H1 (cell line): Measurements from ENCODE around the gene CEND1. TPM values are rescaled to one million over a fixed set of nuclear protein-coding genes. Genes with fewer than 3 reads are reported as not detected.

ENCODE experiments used
- CTCF ChIA-PET: fragments of 300-600 bp; sonication (Branson Sonifier 250); formaldehyde crosslinking; loops from one replicate; lab custom pipeline; 2021; ENCODE audit not compliant: partially characterized antibody; lab: Charles Lee
- POLR2A ChIA-PET: fragments of 300-600 bp; sonication (Branson Sonifier 250); formaldehyde crosslinking; loops from one replicate; lab custom pipeline; 2021; ENCODE audit warnings: inconsistent platforms; ENCODE audit not compliant: partially characterized antibody; lab: Charles Lee
- DNase-seq, 2 experiments: peaks; one replicate each; pipeline versions ENCODE4 v3.0.0 to v3.0.0-alpha.2; 2010 to 2022; ENCODE audit warnings: low spot score in 2 of 2, low read depth in 1 of 2, mixed read lengths in 1 of 2
- FAIRE-seq: peaks from 2 replicates; lab custom pipeline; 2011; peaks lifted over from hg19 to GRCh38; lab: Jason Lieb, UNC
- H2AFZ ChIP-seq: 2 replicates; pipeline ENCODE4 v1.8.1; 2012; ENCODE audit warnings: low read length, inconsistent platforms
- H2AK5ac ChIP-seq: 2 replicates; pipeline ENCODE4 v1.6.1; 2013; ENCODE audit warnings: low read depth, low read length
- H2BK120ac ChIP-seq: replicated peaks from 2 replicates; pipeline ENCODE3; 2013; ENCODE audit warnings: low read depth, low read length, inconsistent platforms
- H2BK12ac ChIP-seq: 2 replicates; pipeline ENCODE4 v1.6.1; 2013; ENCODE audit warnings: low read depth, low read length
- H2BK15ac ChIP-seq: 2 replicates; pipeline ENCODE4 v1.6.1; 2013; ENCODE audit warnings: low read length
- H2BK20ac ChIP-seq: 2 replicates; pipeline ENCODE4 v1.6.1; 2013; ENCODE audit warnings: low read length
- H2BK5ac ChIP-seq: 2 replicates; pipeline ENCODE4 v1.6.1; 2013; ENCODE audit warnings: low read depth, low read length
- H3K14ac ChIP-seq: 2 replicates; pipeline ENCODE4 v1.6.1; 2013; ENCODE audit warnings: inconsistent platforms; ENCODE audit not compliant: insufficient read length
- H3K18ac ChIP-seq: 2 replicates; pipeline ENCODE4 v1.6.1; 2013; ENCODE audit warnings: low read length; ENCODE audit errors: extremely low read depth
- H3K23ac ChIP-seq: 2 replicates; pipeline ENCODE4 v1.6.1; 2013; ENCODE audit warnings: inconsistent platforms; ENCODE audit not compliant: insufficient read length
- H3K23me2 ChIP-seq: 2 replicates; pipeline ENCODE4 v1.6.1; 2013; ENCODE audit warnings: low read depth, low read length
- H3K27ac ChIP-seq: 2 replicates; pipeline ENCODE4 v1.6.1; 2011; ENCODE audit warnings: low read depth, low read length, inconsistent platforms
- H3K27me3 ChIP-seq, 4 experiments: replicated peaks in 1 of 4; 1 replicate in 1 of 4; 2 replicates in 3 of 4; pipeline versions ENCODE4 v1.6.1 to v1.8.1; 2011 to 2013; ENCODE audit warnings: low read length in 3 of 4, mild to moderate bottlenecking in 3 of 4, inconsistent platforms in 2 of 4, mixed read lengths in 2 of 4, moderate library complexity in 1 of 4; ENCODE audit not compliant: control insufficient read depth in 3 of 4, insufficient read depth in 3 of 4; ENCODE audit errors: extremely low read depth in 1 of 4
- H3K36me3 ChIP-seq, 4 experiments: 2 replicates each; pipeline versions ENCODE4 v1.6.1 to v1.8.1; 2011 to 2013; ENCODE audit warnings: mild to moderate bottlenecking in 4 of 4, low read length in 3 of 4, moderate library complexity in 2 of 4, control low read depth in 1 of 4, inconsistent platforms in 1 of 4; ENCODE audit not compliant: insufficient read depth in 4 of 4, control insufficient read depth in 2 of 4
- H3K4ac ChIP-seq: replicated peaks from 2 replicates; pipeline ENCODE3; 2013; ENCODE audit warnings: low read length, low read depth, mixed read lengths, inconsistent platforms; ENCODE audit not compliant: insufficient read length
- H3K4me1 ChIP-seq, 4 experiments: replicated peaks in 1 of 4; 1 replicate in 1 of 4; 2 replicates in 3 of 4; pipeline versions ENCODE4 v1.6.1 to v1.8.1; 2011 to 2013; ENCODE audit warnings: low read length in 3 of 4, inconsistent platforms in 2 of 4, mixed read lengths in 1 of 4; ENCODE audit not compliant: insufficient read depth in 4 of 4, control insufficient read depth in 3 of 4
- H3K4me2 ChIP-seq, 2 experiments: 2 replicates each; pipeline versions ENCODE4 v1.6.1 to v1.8.1; 2011 to 2013; ENCODE audit warnings: low read depth in 2 of 2, low read length in 2 of 2, control low read depth in 1 of 2, inconsistent platforms in 1 of 2, mild to moderate bottlenecking in 1 of 2; ENCODE audit not compliant: insufficient read depth in 1 of 2
- H3K4me3 ChIP-seq, 4 experiments: fragments of 200-600, 300-600 bp in 1 of 4; sonication (generic), shearing (Covaris generic), sonication (Bioruptor Twin) in 1 of 4; 2 replicates each; pipeline versions ENCODE4 v1.5.1 to v1.8.1; 2011 to 2016; ENCODE audit warnings: low read length in 4 of 4, low read depth in 3 of 4, control low read depth in 2 of 4, inconsistent platforms in 2 of 4, mild to moderate bottlenecking in 2 of 4, mixed read lengths in 1 of 4, moderate library complexity in 1 of 4; ENCODE audit not compliant: insufficient read depth in 2 of 4; ENCODE audit errors: extremely low read depth in 1 of 4
- H3K56ac ChIP-seq: replicated peaks from 2 replicates; pipeline ENCODE3; 2013; ENCODE audit warnings: low read depth, mild to moderate bottlenecking, mixed read lengths, low read length, inconsistent platforms; ENCODE audit not compliant: insufficient read length
- H3K79me1 ChIP-seq: 2 replicates; pipeline ENCODE4 v1.6.1; 2013; ENCODE audit warnings: low read depth, low read length, control low read depth
- H3K79me2 ChIP-seq, 2 experiments: 2 replicates each; pipeline versions ENCODE4 v1.6.1 to v1.8.1; 2012 to 2013; ENCODE audit warnings: low read length in 2 of 2, mild to moderate bottlenecking in 2 of 2, inconsistent platforms in 1 of 2; ENCODE audit not compliant: insufficient read depth in 2 of 2, control insufficient read depth in 1 of 2
- H3K9ac ChIP-seq, 4 experiments: replicated peaks in 1 of 4; 1 replicate in 1 of 4; 2 replicates in 3 of 4; pipeline versions ENCODE4 v1.6.1 to v1.8.1; 2011 to 2013; ENCODE audit warnings: low read depth in 3 of 4, low read length in 3 of 4, control low read depth in 2 of 4, mild to moderate bottlenecking in 2 of 4, moderate library complexity in 2 of 4, inconsistent platforms in 1 of 4; ENCODE audit errors: extremely low read depth in 1 of 4
- H3K9me3 ChIP-seq, 2 experiments: 2 replicates each; pipeline versions ENCODE4 v1.6.1 to v1.8.1; 2012 to 2013; ENCODE audit warnings: mild to moderate bottlenecking in 2 of 2, moderate library complexity in 2 of 2, control low read depth in 1 of 2, inconsistent platforms in 1 of 2, low read depth in 1 of 2, low read length in 1 of 2, mixed read lengths in 1 of 2; ENCODE audit not compliant: insufficient read depth in 2 of 2
- H4K20me1 ChIP-seq, 2 experiments: replicated peaks in 1 of 2; 2 replicates each; pipeline versions ENCODE3 to v1.8.1; 2011 to 2013; ENCODE audit warnings: inconsistent platforms in 2 of 2, low read length in 2 of 2, mild to moderate bottlenecking in 1 of 2; ENCODE audit not compliant: insufficient read depth in 2 of 2, control insufficient read depth in 1 of 2
- H4K5ac ChIP-seq: 2 replicates; pipeline ENCODE4 v1.6.1; 2013; ENCODE audit warnings: low read length, low read depth, mixed read lengths, inconsistent platforms; ENCODE audit not compliant: insufficient read length
- H4K8ac ChIP-seq: 2 replicates; pipeline ENCODE4 v1.8.0; 2013; ENCODE audit warnings: mild to moderate bottlenecking, moderate library complexity, low read length, inconsistent platforms; ENCODE audit not compliant: insufficient read depth; ENCODE audit errors: extremely low read depth
- H4K91ac ChIP-seq: replicated peaks from 2 replicates; pipeline ENCODE3; 2013; ENCODE audit warnings: low read length, mixed read lengths, inconsistent platforms; ENCODE audit not compliant: insufficient read length
- POLR2A ChIP-seq, 2 experiments: IDR thresholded peaks; 1 replicate in 1 of 2; 2 replicates in 1 of 2; pipeline ENCODE4 v1.6.1; 2011; ENCODE audit warnings: low read depth in 2 of 2, low read length in 2 of 2, mild to moderate bottlenecking in 2 of 2; ENCODE audit errors: control extremely low read depth in 1 of 2
- POLR2AphosphoS5 ChIP-seq: IDR thresholded peaks from 2 replicates; pipeline ENCODE4 v1.6.1; 2011; ENCODE audit warnings: low read depth, low read length
- SP2 ChIP-seq: IDR thresholded peaks from 2 replicates; pipeline ENCODE4 v1.6.1; 2012; ENCODE audit warnings: mild to moderate bottlenecking, low read length, inconsistent platforms
- WGBS, 2 experiments: shearing (Covaris generic) in 1 of 2; methylation state at CpG; one replicate each; pipeline versions ENCODE4 v1.1.6 to v1.1.7; 2013 to 2015; ENCODE audit warnings: low lambda C conversion rate in 2 of 2, mixed read lengths in 2 of 2, inconsistent platforms in 1 of 2, low coverage in 1 of 2, missing lambda C conversion rate in 1 of 2; ENCODE audit not compliant: insufficient replicate concordance in 2 of 2, insufficient coverage in 1 of 2, insufficient read length in 1 of 2; ENCODE audit errors: extremely low coverage in 1 of 2, missing lambda C conversion rate in 1 of 2; 5-methylcytosine and 5-hydroxymethylcytosine counted together
- polyA plus RNA-seq, 7 experiments: library from polyadenylated mRNA; depleted of rRNA in 3 of 7; stranded (reverse) in 5 of 7; unstranded in 2 of 7; fragments of >200 nt in 5 of 7; fragments of 200-250 nt in 2 of 7; gene quantifications; 1 replicate in 5 of 7; 2 replicates in 1 of 7; 4 replicates in 1 of 7; pipeline versions ENCODE4 v1.2.1 to v1.2.3, GENCODE V29; 2011 to 2013; ENCODE audit warnings: missing spikeins in 2 of 7, mixed read lengths in 2 of 7
- total RNA-seq: library from RNA; stranded (reverse); fragmentation: NEBNext Ultra II Directional; extraction: Animal tissue kit (Norgen Biotek cat#: 25700); gene quantifications from 2 replicates; pipeline ENCODE4 v1.2.1, GENCODE V29; 2021
- TF ChIP-seq, protein P1 (sequence below): IDR thresholded peaks from 2 replicates; pipeline ENCODE4 v1.6.1; 2012; ENCODE audit warnings: low read length, inconsistent platforms
- TF ChIP-seq, protein P2 (sequence below): IDR thresholded peaks from 2 replicates; pipeline ENCODE4 v1.6.1; 2011; ENCODE audit warnings: low read length, improper control_type of control experiment

The CEND1 gene
- total and polyA plus RNA-seq, 2 of the 8 experiments (the other 6 are each of a cell fraction or from before 2014, with no cell fraction given), result 0.82 to 5.0 TPM

DNA sequence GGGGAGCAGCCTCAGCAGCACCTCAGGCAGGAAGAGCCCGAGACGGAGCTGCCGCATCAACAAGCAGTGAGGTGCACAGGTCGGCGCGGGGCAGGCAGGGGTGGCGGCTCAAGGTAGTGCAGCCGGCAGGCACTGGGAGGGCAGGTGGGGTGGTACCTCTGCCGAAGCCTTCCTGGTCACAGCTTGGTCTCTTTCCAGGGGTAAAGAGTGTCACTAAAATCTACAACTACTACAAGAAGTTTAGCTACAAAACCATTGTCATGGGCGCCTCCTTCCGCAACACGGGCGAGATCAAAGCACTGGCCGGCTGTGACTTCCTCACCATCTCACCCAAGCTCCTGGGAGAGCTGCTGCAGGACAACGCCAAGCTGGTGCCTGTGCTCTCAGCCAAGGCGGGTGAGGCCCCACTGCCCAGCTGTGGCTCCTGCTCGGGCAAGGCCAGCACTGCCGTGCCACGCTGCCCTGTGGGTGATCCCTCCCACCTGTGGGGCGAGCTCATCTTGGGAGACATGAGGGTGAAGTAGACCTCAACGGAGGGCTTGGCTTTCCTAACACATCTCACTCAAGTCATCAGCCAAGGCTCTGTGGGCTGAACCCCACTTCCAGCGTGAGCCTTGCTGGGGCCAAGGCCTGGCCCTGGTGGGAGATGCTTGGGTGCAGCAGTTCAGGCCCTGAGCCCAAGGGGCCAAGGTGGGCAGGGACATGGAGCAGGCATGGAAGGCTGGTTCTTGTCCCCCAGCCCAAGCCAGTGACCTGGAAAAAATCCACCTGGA, 26.2 kb downstream of the CEND1 start:
- no peak overlapping the region for H4K5ac ChIP-seq
- H4K20me1 ChIP-seq, result peaks cover 13 to 34% of the 10 kb centered on the region in 2 experiments
- no peak overlapping the region for H3K4me3 ChIP-seq
- H3K36me3 ChIP-seq, result peaks cover 32 to 65% (median 38%) of the 10 kb centered on the region in 4 experiments
- H3K18ac ChIP-seq, result no peak overlapping the region; the same call in 1 of the 2 replicates
- no peaks in the 10 kb centered on the region for H3K23me2 ChIP-seq
- no peaks in the 10 kb centered on the region for H3K9me3 ChIP-seq
- no peak overlapping the region for H2AK5ac ChIP-seq
- H2BK5ac ChIP-seq, result peak overlapping the region; percentile 77; the same call in 1 of the 2 replicates
- peak overlapping the region; percentile 69 for H4K8ac ChIP-seq
- TF ChIP-seq, protein P1, sequence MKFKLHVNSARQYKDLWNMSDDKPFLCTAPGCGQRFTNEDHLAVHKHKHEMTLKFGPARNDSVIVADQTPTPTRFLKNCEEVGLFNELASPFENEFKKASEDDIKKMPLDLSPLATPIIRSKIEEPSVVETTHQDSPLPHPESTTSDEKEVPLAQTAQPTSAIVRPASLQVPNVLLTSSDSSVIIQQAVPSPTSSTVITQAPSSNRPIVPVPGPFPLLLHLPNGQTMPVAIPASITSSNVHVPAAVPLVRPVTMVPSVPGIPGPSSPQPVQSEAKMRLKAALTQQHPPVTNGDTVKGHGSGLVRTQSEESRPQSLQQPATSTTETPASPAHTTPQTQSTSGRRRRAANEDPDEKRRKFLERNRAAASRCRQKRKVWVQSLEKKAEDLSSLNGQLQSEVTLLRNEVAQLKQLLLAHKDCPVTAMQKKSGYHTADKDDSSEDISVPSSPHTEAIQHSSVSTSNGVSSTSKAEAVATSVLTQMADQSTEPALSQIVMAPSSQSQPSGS, result no peak
- TF ChIP-seq SP2 (no peak), POLR2AphosphoS5 (0 out of 2 replicates have a peak, but pooled peaks have one; percentile 54), POLR2A (IDR thresholded peaks at IDR 0.05; ENCODE audit: control extremely low read depth in 1 of 2, low read depth in 2 of 2, low read length in 2 of 2) (peak in 1 of 2 experiments; percentile 46; a peak in 1 of 3 replicates)
- TF ChIP-seq, protein P2, sequence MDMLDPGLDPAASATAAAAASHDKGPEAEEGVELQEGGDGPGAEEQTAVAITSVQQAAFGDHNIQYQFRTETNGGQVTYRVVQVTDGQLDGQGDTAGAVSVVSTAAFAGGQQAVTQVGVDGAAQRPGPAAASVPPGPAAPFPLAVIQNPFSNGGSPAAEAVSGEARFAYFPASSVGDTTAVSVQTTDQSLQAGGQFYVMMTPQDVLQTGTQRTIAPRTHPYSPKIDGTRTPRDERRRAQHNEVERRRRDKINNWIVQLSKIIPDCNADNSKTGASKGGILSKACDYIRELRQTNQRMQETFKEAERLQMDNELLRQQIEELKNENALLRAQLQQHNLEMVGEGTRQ, result no peak
- no peaks in the 10 kb centered on the region for H3K27me3 ChIP-seq
- H4K91ac ChIP-seq, result no peak overlapping the region
- no peak overlapping the region for H3K23ac ChIP-seq
- H2BK20ac ChIP-seq, result no peak overlapping the region; the same call in 1 of the 2 replicates
- DNase-seq, result no peak
- H3K79me2 ChIP-seq, result no peaks in the 10 kb centered on the region
- H2BK12ac ChIP-seq, result no peak overlapping the region
- FAIRE-seq, result no peak
- H3K4me1 ChIP-seq, result peaks cover 0 to 12% (median 7%) of the 10 kb centered on the region in 4 experiments; a peak in 6 of 7 replicates
- H3K4ac ChIP-seq, result no peak overlapping the region
- H2AFZ ChIP-seq, result no peak overlapping the region
- ChIA-PET POLR2A (interaction anchor here (0.7 to 35.3 kb wide), 20 partner anchors 3 to 314 kb away, joined by 3 to 636 read pairs (median 4); partner anchors contain the start of genes CDHR5, CEND1, DEAF1 and GATD1), CTCF (interaction anchor here (0.8 to 26.9 kb wide), 19 partner anchors 8 to 219 kb away, joined by 3 to 395 read pairs (median 4); partner anchors contain the start of gene TALDO1)
- H3K14ac ChIP-seq, result no peak overlapping the region
- 94% methylated on average over 22 of the region's 22 CpGs; no CpG with 5 or more reads in 1 of the 2 experiments for WGBS, 2 experiments
- no peak overlapping the region for H2BK120ac ChIP-seq
- no peak overlapping the region for H3K9ac ChIP-seq
- no peak overlapping the region for H2BK15ac ChIP-seq
- no peak overlapping the region for H3K4me2 ChIP-seq
- H3K27ac ChIP-seq, result peak overlapping the region; percentile 55; the same call in 1 of the 2 replicates
- peaks cover 7% of the 10 kb centered on the region; the same call in 1 of the 2 replicates for H3K79me1 ChIP-seq
- H3K56ac ChIP-seq, result no peak overlapping the region
